GM13977 (cell line): Measurements from ENCODE around the gene ZNF33B.

Experiments used
- DNase-seq: peaks from one replicate; pipeline ENCODE4 v3.0.0; 2012; ENCODE audit warnings: low spot score
- CTCF ChIP-seq: IDR thresholded peaks from 2 replicates; pipeline ENCODE4 v1.5.1; 2012; ENCODE audit warnings: mild to moderate bottlenecking, control low read depth; ENCODE audit not compliant: insufficient read depth; ENCODE audit errors: extremely low read depth, missing control alignments
- in situ Hi-C: fragments of 300-500 bp; cut with MboI; formaldehyde crosslinking; loops from one replicate; pipeline ENCODE4 v1.12.0; 2022; ENCODE audit warnings: low sequenced_read_pairs, low pct_unique_long_range_greater_than_20kb, mixed read lengths, inconsistent platforms; ENCODE audit not compliant: unreplicated experiment

Gene ZNF33B

GRCh38 chr10:42648512-42648911 is 10.1 kb upstream of the ZNF33B start:
- DNase-seq: no peak
- in situ Hi-C loops: no loop called here
- no peak for TF ChIP-seq CTCF

- in situ Hi-C loops: no loop called here
- TF ChIP-seq CTCF: no peak
- DNase-seq: no peak
Observed at GRCh38 chr10:42646687-42647640, 8.6 kb upstream of the ZNF33B start.

- no peak for DNase-seq
- in situ Hi-C loops: no loop called here
- TF ChIP-seq CTCF: no peak
Observed at GRCh38 chr10:42646214-42646613, 7.8 kb upstream of the ZNF33B start.

- TF ChIP-seq CTCF: no peak
- no peak for DNase-seq
- in situ Hi-C loops: no loop called here
Observed at GRCh38 chr10:42645516-42645915, 7.1 kb upstream of the ZNF33B start.

- TF ChIP-seq CTCF: no peak
- in situ Hi-C loops: no loop called here
- DNase-seq: no peak
Observed at GRCh38 chr10:42645103-42645502, 6.7 kb upstream of the ZNF33B start.

- no peak for TF ChIP-seq CTCF
- in situ Hi-C loops: no loop called here
- no peak for DNase-seq
Observed at GRCh38 chr10:42640610-42641229, 2.4 kb upstream of the ZNF33B start.
